Fibroblast of lung (primary cell): ENCODE measurements around the gene NAB1. TPM values are rescaled to one million over a fixed set of nuclear protein-coding genes. Genes with fewer than 3 reads are reported as not detected.

Experiments
- DNase-seq, 2 donors: peaks; one replicate each; pipeline versions ENCODE4 v3.0.0 to v3.0.0-alpha.2; 2010; ENCODE audit warnings: low read depth in 2 of 2
- H2AFZ ChIP-seq: 2 replicates; pipeline ENCODE4 v1.5.1; 2012; ENCODE audit warnings: low read length, control low read depth, inconsistent platforms
- H3K27ac ChIP-seq: 2 replicates; pipeline ENCODE4 v1.5.1; 2011; ENCODE audit warnings: low read length, control low read depth; ENCODE audit not compliant: insufficient read depth
- H3K27me3 ChIP-seq: 2 replicates; pipeline ENCODE4 v1.5.1; 2011; ENCODE audit warnings: mild to moderate bottlenecking, low read length; ENCODE audit not compliant: control insufficient read depth, insufficient read depth
- H3K36me3 ChIP-seq: 2 replicates; pipeline ENCODE4 v1.5.1; 2011; ENCODE audit warnings: low read length; ENCODE audit not compliant: control insufficient read depth, insufficient read depth
- H3K4me1 ChIP-seq: 2 replicates; pipeline ENCODE4 v1.5.1; 2011; ENCODE audit warnings: low read length; ENCODE audit not compliant: control insufficient read depth, insufficient read depth; ENCODE audit errors: extremely low read depth
- H3K4me2 ChIP-seq: 2 replicates; pipeline ENCODE4 v1.5.1; 2011; ENCODE audit warnings: low read length, control low read depth; ENCODE audit not compliant: insufficient read depth; ENCODE audit errors: extremely low read depth
- H3K4me3 ChIP-seq, 4 experiments: fragments of 200-600 bp in 1 of 4; sonication (generic) in 1 of 4; replicated peaks in 1 of 4; 2 replicates each; pipeline ENCODE4 v1.5.1; 2011 to 2016; ENCODE audit warnings: low read length in 4 of 4, low read depth in 3 of 4, mild to moderate bottlenecking in 3 of 4, control low read depth in 2 of 4, inconsistent platforms in 1 of 4, mixed read lengths in 1 of 4; ENCODE audit not compliant: insufficient read depth in 1 of 4; ENCODE audit errors: control extremely low read depth in 1 of 4
- H3K79me2 ChIP-seq: 2 replicates; pipeline ENCODE4 v1.5.1; 2012; ENCODE audit warnings: mild to moderate bottlenecking, low read length, inconsistent platforms; ENCODE audit not compliant: control insufficient read depth, insufficient read depth
- H3K9ac ChIP-seq: 2 replicates; pipeline ENCODE4 v1.5.1; 2011; ENCODE audit warnings: mild to moderate bottlenecking, low read length, control low read depth; ENCODE audit not compliant: insufficient read depth
- H3K9me3 ChIP-seq: 2 replicates; pipeline ENCODE4 v1.5.1; 2012; ENCODE audit warnings: low read depth, low read length; ENCODE audit not compliant: control insufficient read depth, insufficient read depth
- H4K20me1 ChIP-seq: 2 replicates; pipeline ENCODE4 v1.5.1; 2011; ENCODE audit warnings: low read length; ENCODE audit not compliant: control insufficient read depth, insufficient read depth; ENCODE audit errors: extremely low read depth
- EZH2 ChIP-seq: IDR thresholded peaks from 2 replicates; pipeline ENCODE4 v1.5.1; 2012; ENCODE audit warnings: low read length, control low read depth, mild to moderate bottlenecking; ENCODE audit errors: missing control alignments
- polyA plus RNA-seq, 2 donors: library from polyadenylated mRNA; depleted of rRNA in 1 of 2; stranded (reverse) in 1 of 2; unstranded in 1 of 2; fragments of >200 nt; gene quantifications; 2 replicates each; pipeline ENCODE4 v1.2.1, GENCODE V29; 2011 to 2012; ENCODE audit warnings: missing spikeins in 1 of 2
- total RNA-seq: library from RNA; depleted of rRNA; stranded (reverse); fragments of >200 nt; gene quantifications from 2 replicates; pipeline ENCODE4 v1.2.1, GENCODE V29; 2014
- TF ChIP-seq, protein P1 (sequence below), 2 donors: IDR thresholded peaks in 1 of 2; conservative IDR thresholded peaks in 1 of 2; 1 replicate in 1 of 2; 2 replicates in 1 of 2; pipeline ENCODE4 v1.5.1; 2011 to 2012; ENCODE audit warnings: low read length in 2 of 2, control low read depth in 1 of 2, inconsistent platforms in 1 of 2, low read depth in 1 of 2, mild to moderate bottlenecking in 1 of 2

NAB1 gene
- total and polyA plus RNA-seq, 2 donors (not counting 1 experiment from before 2014, with no cell fraction given) = 18.3 to 46.6 TPM

DNA sequence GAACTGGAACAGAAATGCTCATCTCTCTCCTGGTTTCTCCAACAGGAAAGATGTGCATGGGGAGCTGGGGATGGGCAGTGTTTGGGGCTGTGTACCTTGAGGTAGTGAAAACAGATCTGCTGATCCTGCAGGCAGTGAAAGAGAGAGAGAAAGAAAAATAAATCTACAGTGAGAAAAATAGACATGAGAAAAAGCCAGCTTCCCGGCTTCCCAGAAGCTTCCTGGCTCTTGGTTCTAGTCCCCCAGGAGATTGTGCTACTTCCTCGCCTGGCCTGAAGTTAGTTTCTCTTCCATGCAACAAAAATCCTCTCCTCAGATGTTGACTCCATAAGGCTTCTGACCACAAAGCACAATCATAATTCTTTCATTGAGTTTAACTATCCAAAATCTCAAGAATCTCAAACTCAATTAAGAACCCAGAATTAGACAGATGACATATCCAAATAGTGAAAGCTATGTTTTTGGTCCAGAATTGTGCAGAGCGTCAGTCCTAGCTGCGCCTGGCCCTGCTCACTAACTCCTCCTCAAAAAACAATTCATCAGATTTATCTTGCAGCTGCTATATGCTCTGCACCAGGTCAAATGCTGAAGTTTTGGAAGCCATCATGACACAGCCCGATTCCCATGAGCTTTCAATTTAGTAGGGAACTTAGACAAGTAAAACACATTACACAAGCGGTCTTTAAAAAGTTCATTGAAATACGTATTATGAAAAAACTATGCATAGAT is 20.1 kb upstream of the NAB1 start:
- H3K4me3 ChIP-seq = no peak overlapping the region
- DNase-seq = no peak
- no peak overlapping the region for H3K9ac ChIP-seq
- no peaks in the 10 kb centered on the region for H4K20me1 ChIP-seq
- H3K9me3 ChIP-seq = no peaks in the 10 kb centered on the region
- H3K79me2 ChIP-seq = no peaks in the 10 kb centered on the region
- H3K4me1 ChIP-seq = peaks cover 4% of the 10 kb centered on the region
- H3K36me3 ChIP-seq = no peaks in the 10 kb centered on the region
- H3K4me2 ChIP-seq = peak overlapping the region; percentile 85
- peak overlapping the region; percentile 84 for H2AFZ ChIP-seq
- H3K27ac ChIP-seq = no peak overlapping the region
- TF ChIP-seq EZH2 = no peak
- TF ChIP-seq, protein P1, sequence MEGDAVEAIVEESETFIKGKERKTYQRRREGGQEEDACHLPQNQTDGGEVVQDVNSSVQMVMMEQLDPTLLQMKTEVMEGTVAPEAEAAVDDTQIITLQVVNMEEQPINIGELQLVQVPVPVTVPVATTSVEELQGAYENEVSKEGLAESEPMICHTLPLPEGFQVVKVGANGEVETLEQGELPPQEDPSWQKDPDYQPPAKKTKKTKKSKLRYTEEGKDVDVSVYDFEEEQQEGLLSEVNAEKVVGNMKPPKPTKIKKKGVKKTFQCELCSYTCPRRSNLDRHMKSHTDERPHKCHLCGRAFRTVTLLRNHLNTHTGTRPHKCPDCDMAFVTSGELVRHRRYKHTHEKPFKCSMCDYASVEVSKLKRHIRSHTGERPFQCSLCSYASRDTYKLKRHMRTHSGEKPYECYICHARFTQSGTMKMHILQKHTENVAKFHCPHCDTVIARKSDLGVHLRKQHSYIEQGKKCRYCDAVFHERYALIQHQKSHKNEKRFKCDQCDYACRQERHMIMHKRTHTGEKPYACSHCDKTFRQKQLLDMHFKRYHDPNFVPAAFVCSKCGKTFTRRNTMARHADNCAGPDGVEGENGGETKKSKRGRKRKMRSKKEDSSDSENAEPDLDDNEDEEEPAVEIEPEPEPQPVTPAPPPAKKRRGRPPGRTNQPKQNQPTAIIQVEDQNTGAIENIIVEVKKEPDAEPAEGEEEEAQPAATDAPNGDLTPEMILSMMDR (conservative IDR thresholded peaks at IDR 0.05 in 1 of 2, IDR thresholded peaks at IDR 0.05 in 1 of 2; ENCODE audit: low read depth in 1 of 2, low read length in 2 of 2) = no peak
- no peaks in the 10 kb centered on the region for H3K27me3 ChIP-seq

DNA sequence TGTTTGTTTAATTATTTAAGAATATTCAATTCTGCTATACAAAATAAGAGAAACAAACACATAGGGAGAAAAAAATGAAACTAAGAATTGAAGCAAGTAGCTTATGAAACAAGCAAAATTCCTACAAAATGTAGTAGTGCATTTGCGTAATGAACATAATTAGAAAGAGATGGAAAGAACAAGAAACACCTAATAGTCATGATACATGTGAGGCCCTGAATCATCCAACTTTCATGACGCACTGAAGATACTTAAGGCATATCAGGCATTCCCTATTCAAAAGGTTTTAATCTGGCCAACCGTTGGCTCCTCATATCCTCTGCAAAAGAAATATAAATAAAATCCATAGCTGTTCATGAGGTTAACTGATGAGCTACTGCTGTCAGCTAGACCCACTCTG is 14.5 kb upstream of the NAB1 start:
- no peak for TF ChIP-seq EZH2
- TF ChIP-seq, protein P1 (conservative IDR thresholded peaks at IDR 0.05 in 1 of 2, IDR thresholded peaks at IDR 0.05 in 1 of 2; ENCODE audit: low read depth in 1 of 2, low read length in 2 of 2) = no peak

DNA sequence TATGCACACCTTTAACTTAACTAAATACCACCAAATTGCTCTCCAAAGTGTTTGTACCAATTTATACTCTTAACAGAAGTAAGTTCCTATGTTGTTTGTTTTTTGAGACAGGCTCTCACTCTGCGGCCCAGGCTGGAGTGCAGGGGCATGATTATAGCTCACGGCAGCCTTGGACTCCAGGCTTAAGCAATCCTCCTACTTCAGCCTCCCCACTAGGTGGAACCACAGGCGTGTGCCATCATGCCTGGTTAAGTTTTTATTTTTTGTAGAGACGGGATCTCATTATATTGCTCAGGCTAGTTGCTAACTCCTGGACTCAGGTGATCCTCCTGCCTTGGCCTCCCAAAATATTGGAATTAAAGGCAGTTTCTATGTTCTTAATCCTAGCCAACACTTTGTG is 13.1 kb upstream of the NAB1 start:
- no peaks in the 10 kb centered on the region for H3K79me2 ChIP-seq
- no peak for DNase-seq
- no peak overlapping the region for H3K4me2 ChIP-seq
- no peak for TF ChIP-seq EZH2
- TF ChIP-seq, protein P1 (conservative IDR thresholded peaks at IDR 0.05 in 1 of 2, IDR thresholded peaks at IDR 0.05 in 1 of 2; ENCODE audit: low read depth in 1 of 2, low read length in 2 of 2) = no peak
- H3K27ac ChIP-seq = no peak overlapping the region
- H4K20me1 ChIP-seq = no peaks in the 10 kb centered on the region
- no peaks in the 10 kb centered on the region for H3K36me3 ChIP-seq
- no peaks in the 10 kb centered on the region for H3K9me3 ChIP-seq
- no peak overlapping the region for H3K4me3 ChIP-seq
- H3K27me3 ChIP-seq = no peaks in the 10 kb centered on the region
- peaks cover 10% of the 10 kb centered on the region for H3K4me1 ChIP-seq
- no peak overlapping the region for H3K9ac ChIP-seq
- no peak overlapping the region for H2AFZ ChIP-seq

More for the DNA sequence above, 14.5 kb upstream of the NAB1 start:
- Histone ChIP-seq H4K20me1 (no peaks in the 10 kb centered on the region), H3K79me2 (no peaks in the 10 kb centered on the region), H3K9ac (no peak overlapping the region), H3K4me1 (peaks cover 10% of the 10 kb centered on the region), H3K27me3 (no peaks in the 10 kb centered on the region), H3K9me3 (no peaks in the 10 kb centered on the region), H2AFZ (no peak overlapping the region), H3K4me2 (no peak overlapping the region), H3K36me3 (no peaks in the 10 kb centered on the region), H3K27ac (no peak overlapping the region), H3K4me3 (no peak overlapping the region)
- peak in 1 of 2 donors; percentile 11 for DNase-seq
